Gastrocnemius medialis (tissue), 4 donors: ENCODE measurements around the gene SLC4A3.

Source experiments
- CTCF ChIP-seq, 5 experiments: fragments of 450-650 bp in 3 of 5; fragments of 200-600 bp in 2 of 5; sonication (generic) in 2 of 5; IDR thresholded peaks in 4 of 5; conservative IDR thresholded peaks in 1 of 5; 1 replicate in 4 of 5; 2 replicates in 1 of 5; pipeline ENCODE4 v1.5.1; 2016 to 2019; ENCODE audit warnings: antibody characterized with exemption in 5 of 5, mild to moderate bottlenecking in 3 of 5, moderate library complexity in 3 of 5
- POLR2A ChIP-seq, 2 donors: fragments of 450-650 bp; IDR thresholded peaks; one replicate each; pipeline ENCODE4 v1.6.1; 2017; ENCODE audit warnings: antibody characterized with exemption in 2 of 2, mild to moderate bottlenecking in 2 of 2, moderate library complexity in 2 of 2

DNA sequence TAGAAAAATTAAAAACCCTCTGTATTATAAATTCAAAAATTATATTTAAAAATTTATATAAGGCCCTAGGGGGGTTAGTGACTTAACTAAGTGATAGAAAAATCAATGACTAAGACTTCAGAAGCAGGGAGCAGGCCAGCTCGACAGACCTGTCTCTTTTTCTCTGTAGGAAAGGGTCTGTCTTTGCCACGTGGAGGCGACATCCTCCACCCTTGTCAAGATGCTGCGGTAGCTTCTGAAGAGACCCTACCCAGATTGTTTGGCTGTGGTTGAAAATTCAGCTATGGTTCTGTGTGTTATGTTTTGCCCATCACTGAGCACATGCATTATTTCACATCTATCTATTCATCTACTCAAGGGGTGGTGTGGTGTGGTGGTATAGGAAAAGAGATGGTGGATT is 8.2 kb upstream of the SLC4A3 start:
- TF ChIP-seq CTCF (IDR thresholded peaks at IDR 0.05 in 4 of 5, conservative IDR thresholded peaks at IDR 0.05 in 1 of 5) (no peak), POLR2A (IDR thresholded peaks at IDR 0.05) (no peak)
